GM19023 (cell line): ENCODE measurements around the gene ASF1A.
A peak's percentile ranks its signal among the peaks of the same experiment; 100 is the strongest.

Experiments
- ATAC-seq: cut with Tn5 transposase; IDR thresholded peaks from one replicate; pipeline ENCODE4 v1.9.1; 2021; ENCODE audit warnings: mild to moderate bottlenecking, moderate library complexity; ENCODE audit not compliant: unreplicated experiment

The ASF1A gene

GRCh38 chr6:118881440-118882313, 12.3 kb upstream of the ASF1A start:
- ATAC-seq: peak; percentile 76

- ATAC-seq: no peak
These were observed 11.5 kb upstream of the ASF1A start for GRCh38 chr6:118882314-118882905.

GRCh38 chr6:118886641-118887040, 7.3 kb upstream of the ASF1A start:
- no peak for ATAC-seq

GRCh38 chr6:118889163-118889562, 4.8 kb upstream of the ASF1A start:
- no peak for ATAC-seq

- ATAC-seq: no peak
These were observed 2.8 kb upstream of the ASF1A start for GRCh38 chr6:118890997-118891790.

- no peak for ATAC-seq
These were observed 1.5 kb upstream of the ASF1A start for GRCh38 chr6:118892355-118892991.

- ATAC-seq: peak; percentile 9
These were observed 717 bp upstream of the ASF1A start for GRCh38 chr6:118893064-118893806.

GRCh38 chr6:118894425-118895260, 691 bp downstream of the ASF1A start:
- ATAC-seq: peak; percentile 44

GRCh38 chr6:118895261-118895560, 1.3 kb downstream of the ASF1A start:
- no peak for ATAC-seq

GRCh38 chr6:118895859-118896258, 1.9 kb downstream of the ASF1A start:
- ATAC-seq: no peak

GRCh38 chr6:118896339-118897136, 2.6 kb downstream of the ASF1A start:
- ATAC-seq: no peak

- no peak for ATAC-seq
These were observed 3.4 kb downstream of the ASF1A start for GRCh38 chr6:118897386-118897785.

- no peak for ATAC-seq
These were observed 6.0 kb downstream of the ASF1A start for GRCh38 chr6:118899948-118900347.

- no peak for ATAC-seq
These were observed 8.8 kb downstream of the ASF1A start for GRCh38 chr6:118902726-118903125.

GRCh38 chr6:118903138-118903537, 9.2 kb downstream of the ASF1A start:
- no peak for ATAC-seq

- no peak for ATAC-seq
These were observed 9.7 kb downstream of the ASF1A start for GRCh38 chr6:118903691-118904090.

GRCh38 chr6:118905084-118905483, 11.1 kb downstream of the ASF1A start:
- no peak for ATAC-seq

GRCh38 chr6:118905851-118906250, 11.9 kb downstream of the ASF1A start:
- ATAC-seq: no peak

GRCh38 chr6:118908441-118908840, 14.5 kb downstream of the ASF1A start:
- ATAC-seq: no peak
